Spleen (tissue), 7 donors: Measurements from ENCODE around the gene COL4A1.

ENCODE experiments used
- POLR2A ChIP-seq, 3 donors: fragments of 450-650 bp; IDR thresholded peaks; one replicate each; pipeline ENCODE4 v1.5.1; 2017; ENCODE audit warnings: antibody characterized with exemption in 3 of 3, mild to moderate bottlenecking in 1 of 3
- TF ChIP-seq, protein P1 (sequence below), 11 experiments: fragments of 200-600 bp in 7 of 11; fragments of 450-650 bp in 4 of 11; sonication (generic) in 4 of 11; IDR thresholded peaks in 8 of 11; conservative IDR thresholded peaks in 3 of 11; 1 replicate in 7 of 11; 2 replicates in 4 of 11; pipeline versions ENCODE4 v1.4.0 to v1.8.0; 2016 to 2021; ENCODE audit warnings: antibody characterized with exemption in 11 of 11, inconsistent platforms in 4 of 11, mild to moderate bottlenecking in 1 of 11
- donor health status: DM: no; HTN: no; CAD: no; lungs with moderate emphysema.
- donor health status: DM: no; HTN: no; CAD: no.
- donor health status: DM: no; HTN: no; CAD: no.

DNA sequence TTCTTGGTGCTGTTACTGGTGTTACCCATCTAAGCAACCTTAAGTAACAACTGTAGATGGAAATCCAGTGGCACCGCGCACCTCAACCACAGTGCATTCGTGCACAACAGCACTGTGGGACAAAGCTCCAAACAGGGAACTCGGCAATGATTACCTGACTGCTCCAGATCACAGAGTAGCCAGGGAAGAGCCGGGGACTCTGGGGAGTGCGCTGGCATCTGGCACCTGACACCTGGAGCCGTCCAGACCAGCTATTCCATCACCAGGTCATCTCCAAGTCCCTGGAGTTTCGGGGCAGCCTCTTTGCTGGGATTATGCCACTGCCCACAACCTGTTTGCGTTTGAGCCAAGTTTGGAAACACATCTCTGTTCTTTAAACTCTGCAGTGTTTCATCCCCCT lies 62.0 kb downstream of the COL4A1 start:
- TF ChIP-seq POLR2A (IDR thresholded peaks at IDR 0.05) = no peak
- TF ChIP-seq, protein P1, sequence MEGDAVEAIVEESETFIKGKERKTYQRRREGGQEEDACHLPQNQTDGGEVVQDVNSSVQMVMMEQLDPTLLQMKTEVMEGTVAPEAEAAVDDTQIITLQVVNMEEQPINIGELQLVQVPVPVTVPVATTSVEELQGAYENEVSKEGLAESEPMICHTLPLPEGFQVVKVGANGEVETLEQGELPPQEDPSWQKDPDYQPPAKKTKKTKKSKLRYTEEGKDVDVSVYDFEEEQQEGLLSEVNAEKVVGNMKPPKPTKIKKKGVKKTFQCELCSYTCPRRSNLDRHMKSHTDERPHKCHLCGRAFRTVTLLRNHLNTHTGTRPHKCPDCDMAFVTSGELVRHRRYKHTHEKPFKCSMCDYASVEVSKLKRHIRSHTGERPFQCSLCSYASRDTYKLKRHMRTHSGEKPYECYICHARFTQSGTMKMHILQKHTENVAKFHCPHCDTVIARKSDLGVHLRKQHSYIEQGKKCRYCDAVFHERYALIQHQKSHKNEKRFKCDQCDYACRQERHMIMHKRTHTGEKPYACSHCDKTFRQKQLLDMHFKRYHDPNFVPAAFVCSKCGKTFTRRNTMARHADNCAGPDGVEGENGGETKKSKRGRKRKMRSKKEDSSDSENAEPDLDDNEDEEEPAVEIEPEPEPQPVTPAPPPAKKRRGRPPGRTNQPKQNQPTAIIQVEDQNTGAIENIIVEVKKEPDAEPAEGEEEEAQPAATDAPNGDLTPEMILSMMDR (IDR thresholded peaks at IDR 0.05 in 8 of 11, conservative IDR thresholded peaks at IDR 0.05 in 3 of 11) = no peak
